Nephron progenitor cell (in vitro differentiated cells): ENCODE measurements around the gene LCE1B.

Experiments
- DNase-seq: peaks from one replicate; pipeline ENCODE4 v3.0.0; 2021
- H3K27ac Mint-ChIP-seq: 2 replicates; pipeline ENCODE4 v1.8.0; 2021; ENCODE audit warnings: mild to moderate bottlenecking, moderate library complexity, mixed read lengths
- H3K27me3 Mint-ChIP-seq: 2 replicates; pipeline ENCODE4 v1.8.0; 2021; ENCODE audit warnings: mild to moderate bottlenecking, low read depth, mixed read lengths; ENCODE audit not compliant: poor library complexity
- H3K36me3 Mint-ChIP-seq: 2 replicates; pipeline ENCODE4 v1.8.0; 2021; ENCODE audit warnings: low read depth, mixed read lengths
- H3K4me1 Mint-ChIP-seq: 2 replicates; pipeline ENCODE4 v1.8.0; 2021; ENCODE audit warnings: mixed read lengths
- H3K4me3 Mint-ChIP-seq: 2 replicates; pipeline ENCODE4 v1.8.0; 2021; ENCODE audit warnings: mild to moderate bottlenecking, moderate library complexity, mixed read lengths
- H3K9me3 Mint-ChIP-seq: 2 replicates; pipeline ENCODE4 v1.8.0; 2021; ENCODE audit warnings: mild to moderate bottlenecking, moderate library complexity, mixed read lengths
- TF ChIP-seq, protein P1 (sequence below): fragments of 200-600 bp; sonication (generic); IDR thresholded peaks from 2 replicates; pipeline ENCODE4 v1.5.0; 2021; ENCODE audit warnings: antibody characterized with exemption

The LCE1B gene

DNA sequence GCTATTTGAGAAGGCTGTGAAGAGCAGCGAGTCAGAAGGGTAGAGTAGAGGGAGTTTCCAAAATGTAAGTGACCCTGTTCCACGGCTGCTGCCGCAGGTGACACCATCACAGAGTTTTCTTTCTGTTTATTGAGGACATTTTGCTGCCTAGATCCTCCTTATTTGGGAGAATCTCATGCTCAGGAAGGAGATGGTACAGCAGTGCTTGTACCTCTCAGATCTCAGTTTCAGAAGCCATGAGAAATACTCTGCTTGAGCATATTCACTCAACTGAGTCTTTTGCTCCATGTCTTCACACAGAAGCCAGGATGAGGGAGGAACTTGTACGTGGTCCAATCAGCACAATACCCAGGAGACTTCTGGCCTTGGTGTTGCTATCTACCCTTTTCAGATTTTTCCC is 49.6 kb downstream of the LCE1B start:
- peaks cover 59% of the 10 kb centered on the region for H3K9me3 Mint-ChIP-seq
- H3K4me1 Mint-ChIP-seq, result no peaks in the 10 kb centered on the region
- no peak overlapping the region for H3K4me3 Mint-ChIP-seq
- DNase-seq, result no peak
- H3K27me3 Mint-ChIP-seq, result peaks cover 3% of the 10 kb centered on the region
- TF ChIP-seq, protein P1, sequence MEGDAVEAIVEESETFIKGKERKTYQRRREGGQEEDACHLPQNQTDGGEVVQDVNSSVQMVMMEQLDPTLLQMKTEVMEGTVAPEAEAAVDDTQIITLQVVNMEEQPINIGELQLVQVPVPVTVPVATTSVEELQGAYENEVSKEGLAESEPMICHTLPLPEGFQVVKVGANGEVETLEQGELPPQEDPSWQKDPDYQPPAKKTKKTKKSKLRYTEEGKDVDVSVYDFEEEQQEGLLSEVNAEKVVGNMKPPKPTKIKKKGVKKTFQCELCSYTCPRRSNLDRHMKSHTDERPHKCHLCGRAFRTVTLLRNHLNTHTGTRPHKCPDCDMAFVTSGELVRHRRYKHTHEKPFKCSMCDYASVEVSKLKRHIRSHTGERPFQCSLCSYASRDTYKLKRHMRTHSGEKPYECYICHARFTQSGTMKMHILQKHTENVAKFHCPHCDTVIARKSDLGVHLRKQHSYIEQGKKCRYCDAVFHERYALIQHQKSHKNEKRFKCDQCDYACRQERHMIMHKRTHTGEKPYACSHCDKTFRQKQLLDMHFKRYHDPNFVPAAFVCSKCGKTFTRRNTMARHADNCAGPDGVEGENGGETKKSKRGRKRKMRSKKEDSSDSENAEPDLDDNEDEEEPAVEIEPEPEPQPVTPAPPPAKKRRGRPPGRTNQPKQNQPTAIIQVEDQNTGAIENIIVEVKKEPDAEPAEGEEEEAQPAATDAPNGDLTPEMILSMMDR, result no peak
- no peak overlapping the region for H3K27ac Mint-ChIP-seq
- H3K36me3 Mint-ChIP-seq, result no peaks in the 10 kb centered on the region
